Ascending aorta (tissue), 2 donors: ENCODE data around the gene RIPK3. TPM values are rescaled to one million over a fixed set of nuclear protein-coding genes. Genes with fewer than 3 reads are reported as not detected.
"Not testable (repeated sequence)": the region's sequence is repeated elsewhere in the genome, so short reads cannot be mapped to it uniquely, and the experiment has no call there.

Source experiments
- DNase-seq, 2 donors: peaks; one replicate each; pipeline ENCODE4 v3.0.0-alpha.2; 2019; ENCODE audit warnings: low spot score in 2 of 2
- H3K27ac ChIP-seq, 2 donors: fragments of 200-600 bp; sonication (generic); one replicate each; pipeline ENCODE4 v1.5.1; 2016 to 2017; ENCODE audit warnings: mild to moderate bottlenecking in 1 of 2
- H3K27me3 ChIP-seq: fragments of 200-600 bp; sonication (generic); one replicate; pipeline ENCODE4 v1.5.1; 2017
- H3K36me3 ChIP-seq, 2 donors: fragments of 200-600 bp; sonication (generic); one replicate each; pipeline ENCODE4 v1.5.1; 2016
- H3K4me1 ChIP-seq, 2 donors: fragments of 200-600 bp; sonication (generic); one replicate each; pipeline ENCODE4 v1.5.1; 2016 to 2017; ENCODE audit warnings: mild to moderate bottlenecking in 1 of 2
- H3K4me3 ChIP-seq, 2 donors: fragments of 200-600 bp; sonication (generic); one replicate each; pipeline ENCODE4 v1.5.1; 2016 to 2017; ENCODE audit warnings: mild to moderate bottlenecking in 1 of 2
- H3K9me3 ChIP-seq, 2 donors: fragments of 200-600 bp; sonication (generic); one replicate each; pipeline ENCODE4 v1.5.1; 2016
- CTCF ChIP-seq, 3 experiments: fragments of 200-600 bp in 2 of 3; fragments of 450-650 bp in 1 of 3; sonication (generic) in 2 of 3; IDR thresholded peaks; one replicate each; pipeline ENCODE4 v1.5.1; 2016 to 2019; ENCODE audit warnings: antibody characterized with exemption in 3 of 3, mild to moderate bottlenecking in 1 of 3, moderate library complexity in 1 of 3
- intact Hi-C: fragments of 100-400 bp; cut with DNase I; formaldehyde crosslinking; loops from one replicate; pipeline ENCODE4 v1.15.1; 2023
- total RNA-seq: library from RNA; depleted of rRNA; stranded (reverse); fragments of >200 nt; gene quantifications from one replicate; pipeline ENCODE4 v1.1.0, GENCODE V29; 2016

RIPK3 gene
- total RNA-seq, result 2.3 TPM

- Histone ChIP-seq H3K36me3 (no peaks in the 10 kb centered on the region), H3K9me3 (no peaks in the 10 kb centered on the region), H3K27ac (no peak within 1 kb of the TSS), H3K4me3 (peak within 1 kb of the TSS; percentile 22 to 60), H3K4me1 (peaks cover 3 to 4% of the 10 kb centered on the region in 2 donors), H3K27me3 (peaks cover 5% of the 10 kb centered on the region)
- peak in 1 of 3 experiments; percentile 10 for TF ChIP-seq CTCF (IDR thresholded peaks at IDR 0.05)
- DNase-seq, result no peak
- intact Hi-C loops, result no loop called here
Measured at GRCh38 chr14:24339284-24340151, at the start of gene RIPK3. TSS of gene RIPK3 (minus strand) at chr14:24339991. CDS start at chr14:24339826, 165 bp downstream.

- H3K27me3 ChIP-seq, result no peaks in the 10 kb centered on the region
- H3K27ac ChIP-seq, result no peak overlapping the region
- intact Hi-C loops, result no loop called here
- no peaks in the 10 kb centered on the region for H3K9me3 ChIP-seq
- no peaks in the 10 kb centered on the region for H3K36me3 ChIP-seq
- no peaks in the 10 kb centered on the region for H3K4me1 ChIP-seq
- no peak for DNase-seq
- no peak overlapping the region for H3K4me3 ChIP-seq
- no peak for TF ChIP-seq CTCF (IDR thresholded peaks at IDR 0.05)
Measured at GRCh38 chr14:24389226-24389848, 49.5 kb upstream of the RIPK3 start.

- Histone ChIP-seq H3K27ac (no peak overlapping the region), H3K9me3 (no peaks in the 10 kb centered on the region), H3K27me3 (no peaks in the 10 kb centered on the region), H3K4me1 (no peaks in the 10 kb centered on the region), H3K36me3 (no peaks in the 10 kb centered on the region), H3K4me3 (no peak overlapping the region)
- intact Hi-C loops, result no loop called here
- TF ChIP-seq CTCF (IDR thresholded peaks at IDR 0.05), result no peak
- no peak for DNase-seq
Measured at GRCh38 chr14:24388474-24389179, 48.8 kb upstream of the RIPK3 start.

- intact Hi-C loops, DNase-seq, H3K27me3 ChIP-seq, H3K27ac ChIP-seq, H3K9me3 ChIP-seq, H3K36me3 ChIP-seq, H3K4me3 ChIP-seq, H3K4me1 ChIP-seq: not testable (repeated sequence)
Measured at GRCh38 chr14:24387579-24387978, 47.8 kb upstream of the RIPK3 start.

- no peak for DNase-seq
- intact Hi-C loops, result no loop called here
- H3K9me3 ChIP-seq, result no peaks in the 10 kb centered on the region
- no peaks in the 10 kb centered on the region for H3K27me3 ChIP-seq
- no peaks in the 10 kb centered on the region for H3K36me3 ChIP-seq
- TF ChIP-seq CTCF (IDR thresholded peaks at IDR 0.05), result no peak
- no peaks in the 10 kb centered on the region for H3K4me1 ChIP-seq
- no peak overlapping the region for H3K27ac ChIP-seq
- H3K4me3 ChIP-seq, result no peak overlapping the region
Measured at GRCh38 chr14:24387009-24387345, 47.2 kb upstream of the RIPK3 start.

GRCh38 chr14:24385524-24385923 lies 45.7 kb upstream of the RIPK3 start:
- no peak overlapping the region for H3K27ac ChIP-seq
- no peak for TF ChIP-seq CTCF (IDR thresholded peaks at IDR 0.05)
- intact Hi-C loops, result no loop called here
- H3K36me3 ChIP-seq, result no peaks in the 10 kb centered on the region
- H3K9me3 ChIP-seq, result no peaks in the 10 kb centered on the region
- H3K4me3 ChIP-seq, result no peak overlapping the region
- no peaks in the 10 kb centered on the region for H3K4me1 ChIP-seq
- no peak for DNase-seq
- no peaks in the 10 kb centered on the region for H3K27me3 ChIP-seq
